Uterus (tissue), 2 donors: Measurements from ENCODE around the gene APPL2.

ENCODE experiments used
- CTCF ChIP-seq, 4 experiments: fragments of 200-600 bp in 2 of 4; fragments of 450-650 bp in 2 of 4; sonication (generic) in 2 of 4; IDR thresholded peaks; one replicate each; pipeline ENCODE4 v1.5.1; 2016 to 2019; ENCODE audit warnings: antibody characterized with exemption in 4 of 4, mild to moderate bottlenecking in 2 of 4, moderate library complexity in 1 of 4
- POLR2A ChIP-seq, 2 donors: fragments of 450-650 bp; IDR thresholded peaks; one replicate each; pipeline ENCODE4 v1.6.1; 2016; ENCODE audit warnings: antibody characterized with exemption in 2 of 2, mild to moderate bottlenecking in 1 of 2, moderate library complexity in 1 of 2

GRCh38 chr12:105245291-105245690, 9.3 kb upstream of the APPL2 start:
- TF ChIP-seq CTCF (IDR thresholded peaks at IDR 0.05) (no peak), POLR2A (IDR thresholded peaks at IDR 0.05) (no peak)
